IPS-18c (cell line): ENCODE data around the gene TUFT1.
"Not testable (repeated sequence)": the region's sequence is repeated elsewhere in the genome, so short reads cannot be mapped to it uniquely, and the experiment has no call there.

Source experiments
- H3K4me3 ChIP-seq: 2 replicates; pipeline ENCODE4 v1.7.0; 2013; ENCODE audit warnings: low read depth, mild to moderate bottlenecking, low read length, moderate library complexity; ENCODE audit not compliant: insufficient read depth
- H3K9me3 ChIP-seq: one replicate; pipeline ENCODE4 v1.6.1; 2013; ENCODE audit warnings: mild to moderate bottlenecking, low read length, moderate library complexity; ENCODE audit not compliant: control insufficient read depth, insufficient read depth

The TUFT1 gene

GRCh38 chr1:151618470-151618869 is 78.4 kb downstream of the TUFT1 start:
- peaks cover under 1% of the 10 kb centered on the region for H3K9me3 ChIP-seq
- no peak overlapping the region for H3K4me3 ChIP-seq

GRCh38 chr1:151618996-151619395 is 78.9 kb downstream of the TUFT1 start:
- not testable (repeated sequence) for H3K9me3 ChIP-seq, H3K4me3 ChIP-seq

- no peak overlapping the region for H3K4me3 ChIP-seq
Observed at GRCh38 chr1:151619489-151620093, 79.5 kb downstream of the TUFT1 start.

GRCh38 chr1:151620286-151620685 is 80.2 kb downstream of the TUFT1 start:
- no peaks in the 10 kb centered on the region for H3K9me3 ChIP-seq
- H3K4me3 ChIP-seq, result no peak overlapping the region

More at GRCh38 chr1:151619489-151620093, 79.5 kb downstream of the TUFT1 start:
- no peaks in the 10 kb centered on the region for H3K9me3 ChIP-seq

GRCh38 chr1:151621351-151621750 is 81.2 kb downstream of the TUFT1 start:
- Histone ChIP-seq H3K4me3 (no peak overlapping the region), H3K9me3 (no peaks in the 10 kb centered on the region)

- Histone ChIP-seq H3K9me3 (no peaks in the 10 kb centered on the region), H3K4me3 (no peak overlapping the region)
Observed at GRCh38 chr1:151624783-151625182, 84.7 kb downstream of the TUFT1 start.

- H3K9me3 ChIP-seq, result no peaks in the 10 kb centered on the region
Observed at GRCh38 chr1:151626740-151627334, 86.7 kb downstream of the TUFT1 start.

GRCh38 chr1:151629278-151629677 is 89.2 kb downstream of the TUFT1 start:
- Histone ChIP-seq H3K4me3 (no peak overlapping the region), H3K9me3 (no peaks in the 10 kb centered on the region)

More at GRCh38 chr1:151626740-151627334, 86.7 kb downstream of the TUFT1 start:
- no peak overlapping the region for H3K4me3 ChIP-seq
